ENCODE data around the gene TERT.

- TF ChIP-seq POLR2AphosphoS5 (IDR thresholded peaks at IDR 0.05) (no peak), CTCF (IDR thresholded peaks at IDR 0.05) (no peak)
Observed at GRCh38 chr5:1332461-1333001, 37.7 kb upstream of the TERT start.

Data from breast epithelium (tissue), 3 donors.